ENCODE results near the gene DDHD1. TPM values are rescaled to one million over a fixed set of nuclear protein-coding genes. Genes with fewer than 3 reads are reported as not detected.
"Not testable (repeated sequence)": the region's sequence is repeated elsewhere in the genome, so short reads cannot be mapped to it uniquely, and the experiment has no call there.

DDHD1 gene
- total RNA-seq, 6 experiments from 2014 or later: 2.7 to 8.4 (median 6.0) TPM

DNA sequence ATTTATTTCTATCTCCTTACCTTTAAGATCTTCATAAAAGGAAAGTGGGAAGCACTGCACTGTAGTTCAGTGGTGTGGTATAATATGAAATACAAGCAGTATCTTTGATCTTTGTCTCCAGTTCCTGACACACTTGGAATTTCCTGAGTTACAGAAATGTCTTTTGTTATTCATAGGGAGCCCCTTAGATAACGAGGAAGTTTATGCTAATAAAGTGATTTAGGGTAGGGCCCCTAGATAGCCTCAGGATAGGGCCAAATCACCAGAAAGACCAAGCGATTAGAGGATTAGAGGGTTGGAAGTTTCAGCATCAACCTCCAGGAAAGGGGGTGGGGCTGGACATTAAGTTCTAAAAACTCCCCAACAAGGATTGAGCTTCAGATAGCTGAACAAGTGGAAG, 29.9 kb upstream of the DDHD1 start:
- no peak for DNase-seq
- no peaks in the 10 kb centered on the region for H3K9me3 ChIP-seq
- ATAC-seq: no peak
- 58% methylated on average over 2 of the region's 2 CpGs for WGBS (ENCODE audit: insufficient coverage, low coverage, low lambda C conversion rate, missing lambda C conversion rate)
- H3K27ac ChIP-seq: no peak overlapping the region
- no peak overlapping the region for H3K4me3 ChIP-seq
- TF ChIP-seq, protein P1, sequence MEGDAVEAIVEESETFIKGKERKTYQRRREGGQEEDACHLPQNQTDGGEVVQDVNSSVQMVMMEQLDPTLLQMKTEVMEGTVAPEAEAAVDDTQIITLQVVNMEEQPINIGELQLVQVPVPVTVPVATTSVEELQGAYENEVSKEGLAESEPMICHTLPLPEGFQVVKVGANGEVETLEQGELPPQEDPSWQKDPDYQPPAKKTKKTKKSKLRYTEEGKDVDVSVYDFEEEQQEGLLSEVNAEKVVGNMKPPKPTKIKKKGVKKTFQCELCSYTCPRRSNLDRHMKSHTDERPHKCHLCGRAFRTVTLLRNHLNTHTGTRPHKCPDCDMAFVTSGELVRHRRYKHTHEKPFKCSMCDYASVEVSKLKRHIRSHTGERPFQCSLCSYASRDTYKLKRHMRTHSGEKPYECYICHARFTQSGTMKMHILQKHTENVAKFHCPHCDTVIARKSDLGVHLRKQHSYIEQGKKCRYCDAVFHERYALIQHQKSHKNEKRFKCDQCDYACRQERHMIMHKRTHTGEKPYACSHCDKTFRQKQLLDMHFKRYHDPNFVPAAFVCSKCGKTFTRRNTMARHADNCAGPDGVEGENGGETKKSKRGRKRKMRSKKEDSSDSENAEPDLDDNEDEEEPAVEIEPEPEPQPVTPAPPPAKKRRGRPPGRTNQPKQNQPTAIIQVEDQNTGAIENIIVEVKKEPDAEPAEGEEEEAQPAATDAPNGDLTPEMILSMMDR (IDR thresholded peaks at IDR 0.05): no peak
- no peak for TF ChIP-seq POLR2A (IDR thresholded peaks at IDR 0.05)
- no peaks in the 10 kb centered on the region for H3K4me1 ChIP-seq
- H3K36me3 ChIP-seq: no peaks in the 10 kb centered on the region
- H3K27me3 ChIP-seq: no peaks in the 10 kb centered on the region
- intact Hi-C loops (cut with DNase I): no loop called here

DNA sequence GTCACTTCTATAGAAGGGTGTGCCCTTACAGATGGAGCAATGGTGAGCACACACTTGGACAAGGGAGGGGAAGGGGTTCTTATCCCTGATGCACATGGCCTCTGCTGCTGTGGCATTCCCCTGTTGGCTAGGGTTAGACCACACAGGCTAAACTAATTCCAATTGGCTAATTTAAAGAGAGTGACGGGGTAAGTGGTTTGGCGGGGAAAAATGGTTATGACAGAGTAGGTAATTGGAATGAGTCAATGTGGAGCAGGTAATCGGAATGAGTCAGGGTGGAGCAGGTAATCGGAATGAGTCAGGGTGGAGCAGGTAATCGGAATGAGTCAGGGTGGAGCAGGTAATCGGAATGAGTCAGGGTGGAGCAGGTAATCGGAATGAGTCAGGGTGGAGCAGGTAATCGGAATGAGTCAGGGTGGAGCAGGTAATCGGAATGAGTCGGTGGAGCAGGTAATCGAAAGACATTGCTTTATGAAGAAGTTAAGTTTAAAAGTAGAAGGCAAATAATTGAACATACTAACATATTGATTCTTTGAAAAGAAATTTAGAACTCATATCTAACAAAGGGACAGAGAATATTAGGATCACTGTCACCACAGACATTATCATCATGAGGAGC, 28.4 kb upstream of the DDHD1 start:
- DNase-seq; H3K27me3 ChIP-seq; ATAC-seq; H3K27ac ChIP-seq; intact Hi-C loops (cut with DNase I); H3K36me3 ChIP-seq; H3K4me3 ChIP-seq; H3K4me1 ChIP-seq; H3K9me3 ChIP-seq: not testable (repeated sequence)
- 79% methylated on average over 10 of the region's 11 CpGs for WGBS (ENCODE audit: insufficient coverage, low coverage, low lambda C conversion rate, missing lambda C conversion rate)

DNA sequence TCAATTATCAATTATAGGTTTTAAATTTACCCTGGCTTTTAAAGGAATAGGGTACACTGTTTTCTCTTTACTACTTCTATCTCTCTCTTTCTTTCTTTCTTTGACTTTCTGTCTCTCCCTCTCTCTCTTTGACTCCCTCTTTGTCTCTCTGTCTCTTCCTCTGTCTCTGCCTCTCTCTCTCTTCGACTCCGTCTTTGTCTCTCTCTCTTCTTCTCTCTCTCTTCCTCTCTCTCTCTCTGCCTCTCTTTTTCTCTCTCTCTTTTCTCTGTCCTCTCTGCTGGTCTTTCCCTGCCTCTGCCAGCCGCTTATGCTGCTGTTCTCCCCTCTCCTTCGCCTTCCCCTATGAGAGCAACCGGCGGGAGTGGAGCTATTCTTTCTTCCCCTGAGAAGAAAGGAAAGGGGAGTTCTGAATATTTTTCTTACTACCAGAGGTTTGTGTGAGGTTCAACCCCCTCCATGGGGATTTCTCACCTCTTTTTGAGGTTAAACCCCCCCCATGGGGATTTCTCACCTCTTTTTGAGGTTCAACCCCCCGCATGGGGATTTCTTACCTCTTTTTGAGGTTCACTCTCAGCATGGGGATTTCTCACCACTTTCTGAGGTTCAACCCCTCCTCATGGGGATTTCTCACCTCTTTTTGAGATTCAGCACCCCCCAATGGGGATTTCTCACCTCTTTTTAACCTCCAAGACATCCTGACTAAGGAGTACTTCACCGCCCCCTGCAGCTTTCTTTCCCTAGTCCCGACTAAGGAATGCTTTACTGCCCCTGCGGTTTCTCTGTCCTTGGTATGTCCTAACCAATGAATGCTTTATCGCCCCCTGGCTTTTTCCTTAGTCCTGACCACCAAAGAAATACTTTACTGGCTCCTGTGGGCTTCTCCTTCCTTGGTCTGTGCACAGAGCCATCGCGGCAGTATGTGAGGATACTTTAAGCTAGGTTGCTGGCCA, 27.4 kb upstream of the DDHD1 start:
- WGBS (ENCODE audit: insufficient coverage, low coverage, low lambda C conversion rate, missing lambda C conversion rate): 80% methylated on average over 12 of the region's 13 CpGs
- no peaks in the 10 kb centered on the region for H3K36me3 ChIP-seq
- no peak overlapping the region for H3K4me3 ChIP-seq
- H3K4me1 ChIP-seq: no peaks in the 10 kb centered on the region
- no peak overlapping the region for H3K27ac ChIP-seq
- no peak for ATAC-seq
- TF ChIP-seq, protein P1 (IDR thresholded peaks at IDR 0.05): peak in 1 of 4 donors; percentile 23
- no peak for TF ChIP-seq POLR2A (IDR thresholded peaks at IDR 0.05)
- H3K9me3 ChIP-seq: no peaks in the 10 kb centered on the region
- H3K27me3 ChIP-seq: no peaks in the 10 kb centered on the region
- intact Hi-C loops (cut with DNase I): no loop called here
- no peak for DNase-seq

DNA sequence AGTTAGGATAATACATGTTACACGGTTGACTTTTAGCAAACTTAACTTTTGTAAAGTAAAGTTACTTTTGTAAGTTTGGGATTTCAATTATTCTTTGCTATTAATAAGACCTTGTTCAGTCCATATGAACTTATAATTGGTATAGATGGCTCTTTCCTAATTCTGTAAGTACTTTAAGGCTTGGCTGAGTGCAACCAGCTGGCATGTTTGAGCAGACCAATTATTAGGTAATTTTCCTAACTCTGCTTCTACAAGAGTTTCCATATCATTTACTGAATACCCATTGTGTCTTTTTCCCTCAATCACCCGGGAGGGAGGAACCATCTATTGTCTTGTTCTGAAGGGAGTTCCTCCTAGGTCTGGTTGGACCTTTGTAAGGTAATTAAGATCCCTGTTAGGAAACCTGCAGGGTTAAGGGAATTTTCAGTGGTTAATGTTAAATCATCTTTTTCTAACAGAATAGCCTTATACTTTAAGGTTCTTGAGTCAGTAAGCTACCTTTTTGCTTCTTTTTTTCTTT, 26.4 kb upstream of the DDHD1 start:
- intact Hi-C loops (cut with DNase I); H3K36me3 ChIP-seq; H3K27ac ChIP-seq; ATAC-seq; H3K9me3 ChIP-seq; H3K27me3 ChIP-seq; H3K4me3 ChIP-seq; H3K4me1 ChIP-seq; DNase-seq: not testable (repeated sequence)
- WGBS (ENCODE audit: insufficient coverage, low coverage, low lambda C conversion rate, missing lambda C conversion rate): 43% methylated on average over 2 of the region's 2 CpGs

DNA sequence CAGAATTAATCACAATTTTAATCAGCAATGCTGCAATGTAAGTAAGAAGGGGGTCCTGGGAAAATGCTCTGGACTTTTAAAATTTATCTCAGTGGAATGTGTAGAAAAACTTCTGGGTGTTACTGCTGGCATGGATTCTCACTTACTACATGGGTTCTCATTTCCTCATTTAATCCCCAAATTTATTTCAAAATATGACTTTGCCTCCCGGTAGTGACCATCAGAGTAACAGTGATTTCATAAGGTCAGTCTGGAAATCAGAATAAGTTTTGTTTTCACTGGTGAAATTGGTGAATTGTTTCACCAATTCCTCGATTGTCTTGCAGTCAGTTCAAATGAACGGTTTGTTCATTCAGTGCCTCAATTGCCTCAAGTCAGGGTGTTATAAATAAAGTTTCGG, 22.3 kb upstream of the DDHD1 start:
- intact Hi-C loops (cut with DNase I): no loop called here
- no peaks in the 10 kb centered on the region for H3K4me1 ChIP-seq
- TF ChIP-seq, protein P1 (IDR thresholded peaks at IDR 0.05): no peak
- TF ChIP-seq POLR2A (IDR thresholded peaks at IDR 0.05): no peak
- H3K27ac ChIP-seq: no peak overlapping the region
- H3K4me3 ChIP-seq: no peak overlapping the region
- ATAC-seq: no peak
- no peak for DNase-seq
- WGBS (ENCODE audit: insufficient coverage, low coverage, low lambda C conversion rate, missing lambda C conversion rate): 55% methylated on average over 4 of the region's 4 CpGs
- H3K36me3 ChIP-seq: no peaks in the 10 kb centered on the region
- no peaks in the 10 kb centered on the region for H3K9me3 ChIP-seq
- no peaks in the 10 kb centered on the region for H3K27me3 ChIP-seq

Measured in right lobe of liver (tissue), 6 donors.